Neural cell (in vitro differentiated cells): Measurements from ENCODE around the gene ADORA1. TPM values are rescaled to one million over a fixed set of nuclear protein-coding genes. Genes with fewer than 3 reads are reported as not detected.

Experiments used
- H2AFZ ChIP-seq: fragments of 200-600, 300-800 bp; sonication (generic), shearing (Covaris generic); 2 replicates; pipeline ENCODE4 v1.6.0; 2014; ENCODE audit warnings: low read depth, mild to moderate bottlenecking, antibody characterized with exemption, low read length, moderate library complexity
- H3F3A ChIP-seq: fragments of 200-600 bp; shearing (Covaris generic); 2 replicates; pipeline ENCODE4 v1.6.1; 2016; ENCODE audit warnings: mild to moderate bottlenecking, moderate library complexity, mixed read lengths, antibody characterized with exemption, low read length; ENCODE audit not compliant: insufficient read depth, poor library complexity, severe bottlenecking
- H3K27ac ChIP-seq: fragments of 200-600, 300-800 bp; sonication (generic), shearing (Covaris generic); 2 replicates; pipeline ENCODE4 v1.5.1; 2014; ENCODE audit warnings: mild to moderate bottlenecking, low read length, moderate library complexity
- H3K27me3 ChIP-seq: fragments of 300-800, 200-600 bp; sonication (generic), shearing (Covaris generic); 2 replicates; pipeline ENCODE4 v1.6.0; 2014; ENCODE audit warnings: mild to moderate bottlenecking, low read depth, low read length, moderate library complexity; ENCODE audit not compliant: insufficient read depth
- H3K36me3 ChIP-seq: fragments of 300-800, 200-600 bp; sonication (generic), shearing (Covaris generic); 2 replicates; pipeline ENCODE4 v1.5.1; 2014; ENCODE audit warnings: mild to moderate bottlenecking, antibody characterized with exemption, low read length, moderate library complexity; ENCODE audit not compliant: insufficient read depth
- H3K4me2 ChIP-seq: fragments of 300-800, 200-600 bp; sonication (generic), shearing (Covaris generic); 2 replicates; pipeline ENCODE4 v1.6.0; 2014; ENCODE audit warnings: mild to moderate bottlenecking, low read length
- H3K4me3 ChIP-seq: fragments of 300-800, 200-600 bp; sonication (generic), shearing (Covaris generic); 2 replicates; pipeline ENCODE4 v1.5.1; 2014; ENCODE audit warnings: mild to moderate bottlenecking, low read length, moderate library complexity
- H3K79me2 ChIP-seq: fragments of 200-600 bp; shearing (Covaris generic); replicated peaks from 2 replicates; pipeline ENCODE4 v1.6.0; 2014; ENCODE audit warnings: mild to moderate bottlenecking, low read length, moderate library complexity; ENCODE audit not compliant: insufficient read depth
- H3K9ac ChIP-seq: fragments of 300-800, 200-600 bp; sonication (generic), shearing (Covaris generic); 2 replicates; pipeline ENCODE4 v1.6.1; 2016; ENCODE audit warnings: mild to moderate bottlenecking, low read length, mixed read lengths
- H3K9me2 ChIP-seq: fragments of 200-600 bp; shearing (Covaris generic); 2 replicates; pipeline ENCODE4 v1.6.1; 2016; ENCODE audit warnings: mild to moderate bottlenecking, low read length, mixed read lengths; ENCODE audit not compliant: insufficient read depth
- H3K9me3 ChIP-seq: fragments of 200-600, 300-800 bp; sonication (generic), shearing (Covaris generic); 2 replicates; pipeline ENCODE4 v1.6.1; 2016; ENCODE audit warnings: mild to moderate bottlenecking, mixed run types, low read length, moderate library complexity, mixed read lengths
- H4K20me1 ChIP-seq: fragments of 200-600 bp; shearing (Covaris generic); 2 replicates; pipeline ENCODE4 v1.6.1; 2016; ENCODE audit warnings: mild to moderate bottlenecking, mixed run types; ENCODE audit not compliant: insufficient read depth
- CTCF ChIP-seq: fragments of 450-650 bp; IDR thresholded peaks from 2 replicates; pipeline ENCODE4 v1.5.1; 2014; ENCODE audit warnings: antibody characterized with exemption, mild to moderate bottlenecking, moderate library complexity; ENCODE audit not compliant: poor library complexity, severe bottlenecking
- EP300 ChIP-seq: fragments of 450-650 bp; conservative IDR thresholded peaks from 2 replicates; pipeline ENCODE4 v1.6.1; 2014; ENCODE audit warnings: antibody characterized with exemption, mild to moderate bottlenecking, moderate library complexity; ENCODE audit not compliant: poor library complexity, severe bottlenecking
- EZH2 ChIP-seq: fragments of 200-600, 300-800 bp; shearing (Covaris generic), sonication (generic); IDR thresholded peaks from 2 replicates; pipeline ENCODE4 v1.6.1; 2014; ENCODE audit warnings: antibody characterized with exemption, low read length, borderline replicate concordance, mild to moderate bottlenecking; ENCODE audit not compliant: insufficient read depth, poor library complexity, severe bottlenecking
- MXI1 ChIP-seq: fragments of 450-650 bp; conservative IDR thresholded peaks from 2 replicates; pipeline ENCODE4 v1.6.1; 2014; ENCODE audit warnings: antibody characterized with exemption, mild to moderate bottlenecking; ENCODE audit not compliant: poor library complexity, severe bottlenecking
- POLR2AphosphoS5 ChIP-seq: IDR thresholded peaks from 2 replicates; pipeline ENCODE4 v1.6.1; 2012
- RAD21 ChIP-seq: fragments of 450-650 bp; conservative IDR thresholded peaks from 2 replicates; pipeline ENCODE4 v1.6.1; 2014; ENCODE audit warnings: antibody characterized with exemption, mild to moderate bottlenecking, moderate library complexity
- SMC3 ChIP-seq: fragments of 450-650 bp; conservative IDR thresholded peaks from 2 replicates; pipeline ENCODE4 v1.6.1; 2014; ENCODE audit warnings: antibody characterized with exemption, mild to moderate bottlenecking, moderate library complexity; ENCODE audit not compliant: poor library complexity
- TAF1 ChIP-seq: IDR thresholded peaks from 2 replicates; pipeline ENCODE4 v1.6.1; 2012; ENCODE audit warnings: low read depth
- polyA plus RNA-seq: library from polyadenylated mRNA; depleted of rRNA; stranded (reverse); fragments of >200 nt; gene quantifications from 2 replicates; pipeline ENCODE4 v1.2.3, GENCODE V29; 2014
- TF ChIP-seq, protein P1 (sequence below): IDR thresholded peaks from 2 replicates; pipeline ENCODE4 v1.6.1; 2012; ENCODE audit warnings: borderline replicate concordance

Gene ADORA1
- polyA plus RNA-seq, 1 donor from 2014 or later, result 7.2 TPM

DNA sequence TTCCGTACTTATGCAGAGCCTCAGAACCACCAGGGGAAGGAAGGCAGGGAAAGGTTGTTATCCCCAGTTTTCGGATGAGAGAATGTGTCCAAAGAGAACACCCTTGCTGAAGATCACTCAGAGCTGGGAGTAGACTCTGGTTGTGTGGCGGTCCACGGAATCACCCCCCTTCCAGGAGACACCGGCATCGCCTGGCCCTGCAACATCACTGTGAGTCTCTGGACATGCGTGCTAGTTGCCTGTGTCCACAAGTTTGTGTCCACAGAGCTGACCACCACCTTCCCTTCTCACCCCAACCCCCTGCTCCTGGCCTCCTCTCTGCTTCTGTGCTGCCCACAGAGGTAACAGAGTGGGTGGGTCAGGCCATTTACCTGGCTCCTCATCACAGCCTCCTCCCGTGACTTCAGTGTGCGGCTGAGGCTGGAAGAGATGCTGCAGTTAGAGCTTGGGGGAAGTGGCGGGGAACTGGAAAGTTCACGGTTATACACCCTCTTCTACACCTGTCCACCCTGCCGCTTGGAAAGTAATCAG lies 40.8 kb downstream of the ADORA1 start:
- Histone ChIP-seq H3K27me3 (no peaks in the 10 kb centered on the region), H3K4me3 (no peak overlapping the region), H4K20me1 (no peaks in the 10 kb centered on the region), H3K9ac (no peak overlapping the region), H2AFZ (no peak overlapping the region), H3K27ac (no peak overlapping the region), H3K79me2 (no peaks in the 10 kb centered on the region), H3K9me2 (no peaks in the 10 kb centered on the region), H3K9me3 (no peaks in the 10 kb centered on the region), H3K36me3 (peaks cover 4% of the 10 kb centered on the region), H3F3A (no peaks in the 10 kb centered on the region), H3K4me2 (no peak overlapping the region)
- TF ChIP-seq CTCF (no peak), TAF1 (no peak), RAD21 (no peak), POLR2AphosphoS5 (no peak), EZH2 (no peak), MXI1 (no peak), SMC3 (no peak), EP300 (no peak)
- TF ChIP-seq, protein P1, sequence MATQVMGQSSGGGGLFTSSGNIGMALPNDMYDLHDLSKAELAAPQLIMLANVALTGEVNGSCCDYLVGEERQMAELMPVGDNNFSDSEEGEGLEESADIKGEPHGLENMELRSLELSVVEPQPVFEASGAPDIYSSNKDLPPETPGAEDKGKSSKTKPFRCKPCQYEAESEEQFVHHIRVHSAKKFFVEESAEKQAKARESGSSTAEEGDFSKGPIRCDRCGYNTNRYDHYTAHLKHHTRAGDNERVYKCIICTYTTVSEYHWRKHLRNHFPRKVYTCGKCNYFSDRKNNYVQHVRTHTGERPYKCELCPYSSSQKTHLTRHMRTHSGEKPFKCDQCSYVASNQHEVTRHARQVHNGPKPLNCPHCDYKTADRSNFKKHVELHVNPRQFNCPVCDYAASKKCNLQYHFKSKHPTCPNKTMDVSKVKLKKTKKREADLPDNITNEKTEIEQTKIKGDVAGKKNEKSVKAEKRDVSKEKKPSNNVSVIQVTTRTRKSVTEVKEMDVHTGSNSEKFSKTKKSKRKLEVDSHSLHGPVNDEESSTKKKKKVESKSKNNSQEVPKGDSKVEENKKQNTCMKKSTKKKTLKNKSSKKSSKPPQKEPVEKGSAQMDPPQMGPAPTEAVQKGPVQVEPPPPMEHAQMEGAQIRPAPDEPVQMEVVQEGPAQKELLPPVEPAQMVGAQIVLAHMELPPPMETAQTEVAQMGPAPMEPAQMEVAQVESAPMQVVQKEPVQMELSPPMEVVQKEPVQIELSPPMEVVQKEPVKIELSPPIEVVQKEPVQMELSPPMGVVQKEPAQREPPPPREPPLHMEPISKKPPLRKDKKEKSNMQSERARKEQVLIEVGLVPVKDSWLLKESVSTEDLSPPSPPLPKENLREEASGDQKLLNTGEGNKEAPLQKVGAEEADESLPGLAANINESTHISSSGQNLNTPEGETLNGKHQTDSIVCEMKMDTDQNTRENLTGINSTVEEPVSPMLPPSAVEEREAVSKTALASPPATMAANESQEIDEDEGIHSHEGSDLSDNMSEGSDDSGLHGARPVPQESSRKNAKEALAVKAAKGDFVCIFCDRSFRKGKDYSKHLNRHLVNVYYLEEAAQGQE, result no peak

DNA sequence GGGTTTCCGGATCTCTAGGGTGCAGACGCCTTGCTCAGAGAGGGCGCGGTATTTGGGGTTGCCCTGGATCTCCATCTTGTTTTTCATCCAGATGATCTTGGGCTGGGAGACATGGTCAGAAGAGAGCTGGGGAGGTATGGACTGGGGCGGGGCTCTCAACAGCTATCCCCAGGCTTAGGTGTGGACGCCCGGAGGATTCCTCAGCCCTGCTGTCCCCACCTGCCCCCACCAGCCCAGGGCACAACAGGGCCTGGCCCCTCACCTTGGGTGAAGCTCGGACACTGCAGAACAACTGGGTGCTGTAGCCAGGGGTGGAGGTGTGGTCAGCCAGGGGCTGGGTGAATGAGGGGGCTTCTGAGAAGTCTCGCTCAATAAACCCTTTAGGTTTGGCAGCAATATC lies 41.5 kb downstream of the ADORA1 start:
- Histone ChIP-seq H3K36me3 (peaks cover 4% of the 10 kb centered on the region), H3F3A (no peaks in the 10 kb centered on the region), H3K9me3 (no peaks in the 10 kb centered on the region), H4K20me1 (no peaks in the 10 kb centered on the region), H3K27ac (no peak overlapping the region), H2AFZ (no peak overlapping the region), H3K79me2 (no peaks in the 10 kb centered on the region), H3K27me3 (no peaks in the 10 kb centered on the region), H3K4me3 (no peak overlapping the region), H3K9me2 (no peaks in the 10 kb centered on the region), H3K4me2 (no peak overlapping the region), H3K9ac (no peak overlapping the region)
- TF ChIP-seq TAF1, result no peak
- no peak for TF ChIP-seq EP300
- TF ChIP-seq SMC3, result no peak
- TF ChIP-seq, protein P1, result no peak
- no peak for TF ChIP-seq POLR2AphosphoS5
- TF ChIP-seq CTCF, result no peak
- no peak for TF ChIP-seq RAD21
- TF ChIP-seq EZH2, result no peak
- TF ChIP-seq MXI1, result no peak
